AML-193 (cell line): Measurements from ENCODE around the gene CDH3.

Source experiments
- DNase-seq, 2 experiments: peaks; one replicate each; lab custom pipeline; 2025; lab: John Stamatoyannopoulos, UW

CDH3 gene

DNA sequence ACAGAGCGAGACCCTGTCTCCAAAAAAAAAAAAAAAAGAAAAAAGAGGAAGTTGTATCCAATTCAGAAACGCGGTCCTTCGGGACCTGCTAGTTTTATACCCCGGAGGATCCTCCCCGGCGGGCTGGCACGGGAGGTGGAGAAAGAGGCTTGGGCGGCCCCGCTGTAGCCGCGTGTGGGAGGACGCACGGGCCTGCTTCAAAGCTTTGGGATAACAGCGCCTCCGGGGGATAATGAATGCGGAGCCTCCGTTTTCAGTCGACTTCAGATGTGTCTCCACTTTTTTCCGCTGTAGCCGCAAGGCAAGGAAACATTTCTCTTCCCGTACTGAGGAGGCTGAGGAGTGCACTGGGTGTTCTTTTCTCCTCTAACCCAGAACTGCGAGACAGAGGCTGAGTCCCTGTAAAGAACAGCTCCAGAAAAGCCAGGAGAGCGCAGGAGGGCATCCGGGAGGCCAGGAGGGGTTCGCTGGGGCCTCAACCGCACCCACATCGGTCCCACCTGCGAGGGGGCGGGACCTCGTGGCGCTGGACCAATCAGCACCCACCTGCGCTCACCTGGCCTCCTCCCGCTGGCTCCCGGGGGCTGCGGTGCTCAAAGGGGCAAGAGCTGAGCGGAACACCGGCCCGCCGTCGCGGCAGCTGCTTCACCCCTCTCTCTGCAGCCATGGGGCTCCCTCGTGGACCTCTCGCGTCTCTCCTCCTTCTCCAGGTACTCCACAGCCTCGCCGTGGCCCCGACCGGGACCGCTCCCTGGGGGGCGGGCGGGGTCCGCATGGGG, at the start of gene CDH3:
Gene CDH3, plus strand, starts transcription at position 596 of the 779 bp plus-strand sequence. Its CDS starts 70 bp downstream, at position 666.
- DNase-seq: no peak

DNA sequence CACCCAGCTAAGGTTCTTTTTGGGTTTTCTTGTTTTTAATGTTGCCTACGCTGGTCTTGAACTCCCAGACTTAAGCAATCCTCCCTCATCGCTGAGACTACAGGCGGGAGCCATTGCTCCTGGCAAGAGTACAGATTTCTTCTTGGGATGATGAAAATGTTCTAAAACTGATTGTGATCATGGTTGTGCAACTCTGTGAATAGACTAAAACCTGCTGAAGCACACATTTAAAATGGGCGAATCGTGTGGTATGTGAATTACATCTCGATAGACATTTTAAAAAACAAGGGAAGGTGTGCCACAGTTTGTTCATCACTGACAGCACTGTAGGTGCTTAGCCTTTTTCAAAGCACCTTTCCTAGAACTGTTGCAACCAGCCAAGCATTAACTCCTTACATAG, 48.8 kb upstream of the CDH3 start:
- DNase-seq: no peak

DNA sequence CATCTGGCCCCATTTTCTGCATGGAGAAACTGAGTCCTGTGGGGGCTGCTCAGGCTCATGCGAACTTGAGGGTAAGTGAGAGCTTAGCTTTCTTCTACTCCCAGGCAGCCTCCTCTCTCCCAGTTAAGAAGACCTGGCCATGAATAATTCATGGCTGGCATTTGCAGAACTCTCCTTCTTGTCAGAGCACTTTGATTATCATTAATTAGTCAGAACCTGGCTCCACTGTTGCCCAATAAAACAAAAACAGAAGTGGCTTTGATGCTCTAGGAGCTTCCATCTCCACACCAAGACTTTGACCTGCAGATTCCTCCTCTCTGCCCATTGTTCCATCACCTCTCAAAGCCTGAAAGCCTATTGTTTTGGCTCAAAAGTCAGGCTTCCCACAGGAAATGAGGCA, 45.5 kb upstream of the CDH3 start:
- DNase-seq: no peak

DNA sequence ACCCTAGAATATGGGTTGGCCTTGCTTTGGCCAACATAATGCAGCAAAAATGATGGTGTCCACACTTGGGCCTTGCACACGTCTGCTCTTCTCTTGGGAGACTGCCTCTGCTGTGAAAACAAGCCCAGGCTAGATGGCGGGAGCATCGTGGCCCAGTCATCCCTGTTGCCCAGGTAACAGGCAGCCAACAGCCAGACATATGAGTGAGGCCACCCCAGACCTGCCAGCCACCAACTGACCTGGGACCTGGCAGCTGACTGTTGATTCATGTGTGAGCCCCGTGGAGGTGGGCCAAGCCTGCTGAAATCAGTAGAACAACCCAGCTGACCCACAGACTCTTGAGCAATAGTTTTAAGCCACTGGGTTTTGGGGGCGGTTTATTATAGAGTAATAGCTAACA, 39.4 kb upstream of the CDH3 start:
- no peak for DNase-seq

DNA sequence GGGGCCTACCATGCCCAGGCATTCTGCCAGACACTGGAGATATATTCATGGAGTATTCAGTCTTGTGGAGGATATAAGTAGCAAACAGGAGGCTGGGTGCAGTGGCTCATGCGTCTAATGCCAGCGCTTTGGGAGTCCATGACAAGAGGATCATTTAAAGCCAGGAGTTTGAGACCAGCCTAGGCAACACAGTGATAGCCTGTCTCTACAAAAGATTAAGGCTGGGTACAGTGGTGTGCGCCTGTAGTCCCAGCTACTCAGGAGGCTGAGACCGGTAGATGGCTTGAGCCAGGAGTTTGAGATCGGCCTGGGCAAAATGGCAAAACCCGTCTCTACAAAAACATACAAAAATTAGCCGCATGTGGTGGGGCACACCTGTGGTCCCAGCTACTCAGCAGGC, 37.7 kb upstream of the CDH3 start:
- DNase-seq: no peak

DNA sequence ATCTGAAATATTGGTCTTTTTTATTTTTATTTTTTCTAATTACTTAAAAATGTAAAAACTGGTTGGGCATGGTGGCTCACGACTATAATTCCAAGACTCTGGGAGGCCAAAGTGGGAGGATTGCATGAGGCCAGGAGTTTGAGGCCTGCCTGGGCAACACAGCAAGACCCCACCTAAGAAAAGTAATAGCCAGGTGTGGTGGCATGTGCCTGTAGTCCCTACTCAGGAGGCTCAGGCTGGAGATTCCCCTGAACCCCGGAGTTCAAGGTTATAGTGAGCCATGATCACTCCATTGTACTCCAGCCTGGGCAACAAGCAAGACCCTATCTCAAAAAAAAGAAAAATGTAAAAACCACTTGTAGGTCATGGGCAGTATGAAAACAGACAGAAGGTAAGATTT, 36.8 kb upstream of the CDH3 start:
- no peak for DNase-seq

DNA sequence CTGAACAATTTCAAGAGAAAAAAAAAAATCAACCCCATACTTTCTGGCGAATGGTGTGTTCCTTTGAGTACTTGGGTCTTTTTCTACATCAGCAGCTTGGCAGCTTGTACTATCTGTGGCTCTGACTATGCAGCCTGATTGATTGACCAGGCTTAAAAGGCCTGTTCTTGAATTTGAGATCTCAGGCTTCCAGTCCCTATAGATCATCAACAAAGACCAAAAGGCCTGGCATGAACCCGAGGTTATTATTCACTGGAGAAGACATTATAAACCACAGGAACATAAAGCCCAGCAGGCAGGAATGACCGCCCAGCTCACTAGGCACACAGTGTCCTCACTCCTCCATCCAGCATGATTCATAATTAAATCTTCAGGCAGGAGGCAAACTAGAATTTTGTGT, 32.1 kb upstream of the CDH3 start:
- no peak for DNase-seq

DNA sequence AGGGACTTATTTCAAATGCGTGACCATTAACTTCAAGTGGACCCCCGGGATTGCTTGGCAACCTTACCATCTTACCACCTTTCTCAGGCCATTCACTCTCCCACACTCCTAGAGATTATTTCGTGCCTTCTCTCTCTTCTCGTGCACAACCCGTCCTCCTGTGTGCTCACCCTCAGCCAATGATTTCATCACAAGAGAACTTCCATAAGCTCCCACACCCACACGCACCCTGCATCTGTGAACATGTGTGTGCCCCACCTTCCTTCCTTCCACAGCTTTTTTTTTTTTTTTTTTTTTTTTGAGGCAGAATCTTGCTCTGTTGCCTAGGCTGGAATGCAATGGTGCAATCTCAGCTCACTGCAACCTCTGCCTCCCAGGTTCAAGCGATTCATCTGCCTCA, 27.4 kb upstream of the CDH3 start:
- no peak for DNase-seq

DNA sequence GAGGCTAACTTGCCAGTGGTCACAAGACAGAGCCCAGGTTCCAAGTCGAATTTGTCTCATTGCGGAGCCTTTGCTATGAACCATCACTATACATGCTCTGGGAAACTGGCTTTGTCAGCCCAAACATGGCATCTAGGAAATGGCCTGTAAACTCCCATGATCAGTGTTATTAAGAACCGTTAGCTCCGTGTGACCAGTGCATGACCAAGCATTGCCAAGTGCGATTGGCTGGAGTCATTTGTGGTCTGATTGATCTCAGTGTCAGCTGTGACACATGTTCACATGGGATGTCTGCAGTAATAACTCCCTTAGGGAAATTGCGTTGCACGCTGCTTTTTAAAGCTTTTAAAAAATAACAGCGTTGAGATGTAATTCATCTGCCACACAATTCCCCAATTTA, 18.6 kb upstream of the CDH3 start:
- no peak for DNase-seq

DNA sequence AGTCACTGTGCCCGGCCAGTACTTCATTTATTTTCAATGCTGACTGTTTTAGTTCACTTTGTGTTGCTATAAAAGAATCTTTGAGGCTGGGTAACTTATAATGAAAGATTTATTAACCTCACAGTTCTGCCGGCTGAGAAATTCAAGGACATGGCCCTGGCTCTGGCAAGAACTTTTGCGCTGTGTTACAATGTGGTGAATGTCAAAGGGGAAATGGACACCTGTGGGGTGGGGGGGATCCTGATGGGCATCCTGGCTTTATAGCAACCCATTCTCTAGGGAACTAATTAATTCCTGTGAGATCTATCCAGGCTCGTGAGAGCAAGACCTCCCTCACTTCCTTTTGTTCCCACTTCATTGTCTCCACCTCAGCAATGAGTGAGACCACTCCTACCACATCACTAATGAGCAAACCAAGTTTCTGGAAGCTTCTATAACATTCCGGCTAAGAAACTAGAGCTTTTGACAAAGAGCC, 17.1 kb upstream of the CDH3 start:
- no peak for DNase-seq

DNA sequence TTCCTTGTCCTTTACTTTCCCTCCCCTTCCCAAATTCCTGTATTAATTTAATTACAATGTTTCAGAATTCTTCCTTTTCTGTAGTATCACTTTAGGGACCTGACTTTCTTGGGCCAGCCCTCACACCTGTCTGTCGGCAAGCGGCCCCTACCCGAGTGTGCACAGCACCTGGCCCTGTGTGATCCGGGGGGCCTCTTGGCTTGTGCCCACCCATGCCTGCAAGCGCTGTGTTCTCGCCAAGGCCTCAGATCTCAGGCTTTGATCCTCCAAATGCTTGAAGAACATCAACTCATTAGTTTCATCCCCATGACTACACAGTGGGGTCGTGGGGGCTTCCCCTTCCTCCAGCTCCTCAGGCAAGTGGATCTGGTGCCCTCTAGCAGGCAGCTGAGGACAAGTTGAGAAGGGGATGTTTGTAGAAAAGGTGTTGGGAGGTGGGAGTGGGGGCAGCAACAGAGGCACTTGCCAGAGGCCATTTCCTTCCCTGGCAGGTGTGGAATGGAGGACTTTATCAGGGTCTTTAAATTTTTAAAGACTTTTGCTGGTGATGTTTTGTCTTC, 15.7 kb upstream of the CDH3 start:
- DNase-seq: no peak

DNA sequence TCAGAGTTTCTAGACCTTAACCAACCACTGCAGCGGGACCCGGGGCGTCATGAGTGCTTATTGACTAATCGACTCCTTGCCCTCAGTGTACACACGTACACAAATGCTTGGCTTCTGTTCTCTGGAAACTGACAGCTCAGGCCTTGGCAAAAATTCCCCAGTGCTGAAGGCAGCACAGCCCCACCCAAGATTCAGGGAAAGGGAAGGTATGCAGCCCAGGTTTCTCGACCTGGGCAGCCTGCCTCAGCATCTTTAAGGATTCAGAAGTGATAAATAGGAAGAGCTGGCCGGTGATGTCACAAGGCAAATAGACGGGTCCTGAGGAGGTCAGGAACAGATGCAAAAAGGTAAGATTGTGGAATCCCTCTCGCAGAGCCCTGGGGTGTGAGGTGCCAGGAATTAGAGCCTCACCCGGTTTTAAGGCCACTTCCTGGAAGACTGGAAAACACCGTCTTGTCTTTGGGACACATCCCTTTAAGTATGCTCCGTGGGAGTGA, 9.0 kb upstream of the CDH3 start:
- no peak for DNase-seq

DNA sequence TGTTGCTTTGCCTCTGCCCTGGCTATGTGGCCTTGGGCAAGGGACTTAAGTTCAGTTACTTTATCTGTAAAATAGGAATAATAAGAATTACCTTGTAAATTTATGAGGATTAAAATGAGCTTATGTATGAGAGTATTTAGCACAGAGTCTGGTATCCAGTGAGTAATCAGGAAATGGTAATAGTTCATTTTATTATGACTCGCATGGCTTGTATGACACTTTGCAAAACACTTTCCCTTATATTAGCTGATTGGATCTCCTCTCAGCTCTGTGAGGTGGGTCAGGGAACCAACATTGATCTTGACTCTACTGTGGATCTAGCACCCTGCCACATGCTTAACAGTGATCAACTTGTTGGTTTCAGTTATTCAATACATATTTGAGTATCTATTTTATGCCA, 8.3 kb upstream of the CDH3 start:
- DNase-seq: no peak

DNA sequence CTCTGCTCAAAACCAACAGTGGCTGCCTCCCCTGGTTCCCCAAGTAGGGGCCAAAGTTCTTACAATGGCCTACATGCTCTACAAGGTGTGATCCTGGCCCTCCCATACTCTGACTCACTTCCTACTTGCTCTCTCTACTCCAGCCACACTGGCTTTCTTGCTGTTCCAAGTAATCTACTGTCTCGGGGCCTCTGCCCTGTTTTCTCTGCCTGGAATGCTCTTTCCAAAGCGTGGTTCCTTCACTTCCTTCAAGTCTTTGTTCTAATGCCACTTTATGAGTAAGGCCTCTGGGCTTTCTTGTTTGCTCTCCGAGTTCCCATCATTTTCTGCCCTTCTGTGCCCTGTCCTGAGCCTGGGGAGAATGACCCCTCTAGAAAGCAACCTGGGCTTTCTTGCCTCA, 4.1 kb upstream of the CDH3 start:
- no peak for DNase-seq

DNA sequence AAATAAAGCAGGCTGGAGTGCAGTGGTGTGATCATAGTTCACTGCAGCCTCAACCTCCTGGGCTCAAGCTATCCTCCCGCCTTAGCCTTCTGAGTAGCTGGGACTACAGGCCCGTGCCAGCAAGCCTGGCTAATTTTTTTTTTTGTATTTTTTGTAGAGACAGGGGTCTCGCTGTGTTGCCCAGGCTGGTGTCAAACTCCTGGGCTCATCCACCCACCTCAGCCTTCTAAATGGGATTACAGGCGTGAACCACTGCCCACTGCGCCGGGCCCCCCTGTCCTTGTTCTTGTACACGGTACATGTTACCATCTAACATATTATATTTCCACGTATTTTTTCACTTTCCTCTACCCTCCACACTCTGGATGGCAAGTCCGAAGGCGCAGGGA, 3.1 kb upstream of the CDH3 start:
- DNase-seq: no peak

DNA sequence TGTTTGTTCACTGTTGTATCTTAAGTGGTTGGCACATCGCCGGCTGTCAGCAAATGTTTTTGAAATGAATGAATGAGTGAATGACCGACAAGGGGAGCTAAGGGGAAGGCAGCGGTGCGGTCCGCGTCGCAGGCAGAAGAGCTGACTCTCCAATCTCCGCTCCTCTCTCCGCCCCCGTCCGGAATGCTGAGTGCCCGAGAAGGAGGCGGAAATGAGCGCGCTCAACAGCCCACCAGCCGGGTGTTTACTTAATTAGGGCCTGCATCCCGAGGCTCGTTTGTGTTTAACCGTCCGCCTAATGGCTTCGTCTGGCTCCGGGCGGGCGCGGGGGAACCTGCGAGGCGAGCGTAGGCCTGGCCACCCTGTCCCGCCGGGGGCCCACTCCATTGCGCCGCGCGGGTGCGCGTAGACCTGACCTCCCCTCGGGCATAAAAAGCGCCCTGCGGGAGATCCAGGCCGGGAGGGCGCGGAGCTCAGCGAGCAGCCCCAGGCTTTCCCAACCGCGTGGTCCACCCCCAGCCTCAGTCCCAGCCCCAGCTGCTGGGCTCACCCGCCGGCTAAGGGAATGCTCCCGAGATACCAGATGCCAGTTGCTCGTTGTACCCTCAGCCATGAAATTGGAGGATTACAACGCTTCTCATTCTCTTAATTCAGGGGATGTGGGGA, 2.5 kb upstream of the CDH3 start:
- no peak for DNase-seq

DNA sequence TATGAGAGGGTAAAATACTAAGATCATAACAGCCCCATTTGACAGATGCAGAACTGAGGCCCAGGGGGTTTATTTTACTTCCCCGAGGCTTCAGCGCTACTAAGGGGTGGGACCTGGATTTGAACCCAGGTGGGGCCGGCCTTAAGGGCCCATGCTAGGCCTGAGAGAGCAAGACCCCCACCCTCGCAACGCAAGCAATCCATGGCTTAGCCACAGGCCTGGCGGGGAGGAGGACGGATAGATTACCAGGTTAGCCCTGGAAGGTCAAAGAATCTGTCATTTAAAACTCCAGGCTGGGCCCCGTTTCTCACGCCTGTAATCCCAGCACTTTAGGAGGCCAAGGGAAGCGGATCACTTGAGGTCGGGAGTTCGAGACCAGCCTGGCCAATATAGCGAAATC, 1.9 kb upstream of the CDH3 start:
- DNase-seq: no peak

DNA sequence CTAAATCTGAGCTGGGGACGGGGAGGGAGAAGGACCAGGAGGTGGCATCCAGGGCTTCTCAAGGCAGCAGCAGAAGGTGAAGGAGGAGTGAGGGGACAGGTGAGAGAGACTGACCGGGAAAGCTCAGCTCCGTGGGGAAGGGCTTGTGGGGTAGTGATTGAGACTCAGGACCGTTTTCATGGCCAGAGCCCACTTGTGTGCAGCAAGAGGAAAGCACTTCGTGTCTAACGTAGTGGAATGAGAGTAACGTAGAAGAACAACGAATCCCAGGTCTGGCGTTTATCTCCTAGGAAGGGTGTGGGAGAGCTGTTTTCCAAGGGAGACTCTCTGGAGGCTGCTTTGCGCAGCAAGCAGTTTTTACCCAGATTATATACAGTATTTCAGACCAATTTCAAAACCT, 1.3 kb upstream of the CDH3 start:
- DNase-seq: no peak

DNA sequence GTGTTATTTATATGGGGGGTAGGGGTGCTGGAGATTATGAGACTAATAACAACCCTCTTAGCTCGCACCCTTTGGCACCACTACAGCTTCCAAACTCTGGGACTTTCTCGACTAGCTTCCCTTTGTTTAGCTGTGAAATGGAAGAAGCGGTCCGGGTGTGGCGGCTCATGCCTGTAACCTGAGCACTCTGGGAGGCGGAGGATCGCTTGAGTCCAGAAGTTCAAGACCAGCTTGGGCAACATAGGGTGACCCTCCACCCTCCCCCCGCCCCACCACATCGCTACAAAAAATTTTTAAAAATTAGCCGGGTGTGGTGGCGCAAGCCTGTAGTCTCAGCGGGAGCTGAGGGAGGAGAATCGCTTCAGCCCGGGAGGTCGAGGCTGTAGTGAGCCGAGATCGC, 814 bp upstream of the CDH3 start:
- no peak for DNase-seq

DNA sequence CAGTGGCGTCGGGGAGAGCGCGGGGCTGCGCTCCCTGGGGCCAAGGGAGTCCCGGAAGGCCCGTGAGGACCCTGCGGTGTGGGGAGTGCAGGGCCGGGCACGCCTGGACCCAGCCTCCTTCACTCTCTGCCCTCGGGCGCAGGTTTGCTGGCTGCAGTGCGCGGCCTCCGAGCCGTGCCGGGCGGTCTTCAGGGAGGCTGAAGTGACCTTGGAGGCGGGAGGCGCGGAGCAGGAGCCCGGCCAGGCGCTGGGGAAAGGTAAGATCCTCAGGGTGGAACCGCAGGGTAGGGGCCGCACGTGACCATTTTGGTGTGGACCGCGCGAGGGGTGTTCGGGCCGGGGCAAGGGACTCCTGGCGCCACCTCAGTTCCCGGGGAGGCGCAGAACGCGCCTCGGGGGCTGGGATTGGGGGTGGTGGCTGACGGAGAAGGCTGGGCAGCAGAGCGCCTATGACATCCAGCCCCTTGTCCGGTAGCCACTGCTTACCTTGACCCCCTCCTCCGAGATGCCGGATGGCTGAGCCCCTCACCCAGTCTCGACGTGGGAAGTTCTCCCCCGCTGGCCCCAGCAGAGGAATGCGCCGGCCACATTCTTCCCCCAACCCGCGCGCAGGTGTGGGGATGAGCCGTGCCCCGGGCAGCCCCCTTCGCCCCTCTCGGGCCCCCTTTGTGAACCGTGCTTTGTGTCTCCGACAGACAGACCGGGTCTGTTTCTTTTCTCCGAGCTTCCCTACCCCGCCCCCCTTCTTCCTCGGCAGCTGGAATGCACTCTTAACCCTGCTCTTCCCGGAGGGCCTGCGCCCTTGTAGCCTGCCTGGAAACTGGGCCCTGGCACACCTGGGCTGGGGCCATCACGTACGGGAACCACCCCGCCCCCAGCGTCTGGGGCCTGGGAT, 631 bp downstream of the CDH3 start:
- no peak for DNase-seq

DNA sequence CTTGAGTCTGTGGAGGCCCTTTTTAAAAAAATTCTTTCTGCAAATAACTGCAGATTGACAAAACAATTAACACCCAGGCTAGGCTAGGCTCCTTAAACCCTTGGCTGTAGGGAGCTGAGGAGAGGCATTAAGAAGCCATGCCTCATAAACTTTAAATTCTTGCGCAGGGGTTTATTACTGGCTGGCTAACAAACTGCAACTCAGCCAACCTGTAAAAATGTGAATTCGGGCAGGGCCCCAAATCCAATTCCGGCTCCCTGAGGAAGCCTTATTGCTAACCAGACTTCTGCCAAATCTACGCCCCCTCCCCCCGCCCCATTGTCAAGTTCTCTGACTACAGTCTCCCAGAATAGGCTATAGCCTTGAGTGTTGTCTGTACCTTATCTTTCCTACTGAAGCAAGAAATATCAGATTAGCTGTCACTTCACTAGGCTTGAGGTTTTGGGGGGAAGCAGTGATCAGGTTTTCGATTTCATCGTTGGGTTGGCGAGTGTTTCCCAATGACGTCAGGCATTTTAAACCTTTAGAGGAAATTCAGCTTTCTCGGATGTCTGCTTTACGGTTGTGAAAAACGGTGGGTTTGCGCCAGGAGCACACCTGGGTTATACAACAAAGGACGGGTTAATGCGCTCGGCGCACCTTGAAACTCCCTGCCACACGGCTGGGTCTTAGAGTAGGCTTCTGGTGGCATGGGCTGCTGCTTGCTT, 2.0 kb downstream of the CDH3 start:
- DNase-seq: no peak

DNA sequence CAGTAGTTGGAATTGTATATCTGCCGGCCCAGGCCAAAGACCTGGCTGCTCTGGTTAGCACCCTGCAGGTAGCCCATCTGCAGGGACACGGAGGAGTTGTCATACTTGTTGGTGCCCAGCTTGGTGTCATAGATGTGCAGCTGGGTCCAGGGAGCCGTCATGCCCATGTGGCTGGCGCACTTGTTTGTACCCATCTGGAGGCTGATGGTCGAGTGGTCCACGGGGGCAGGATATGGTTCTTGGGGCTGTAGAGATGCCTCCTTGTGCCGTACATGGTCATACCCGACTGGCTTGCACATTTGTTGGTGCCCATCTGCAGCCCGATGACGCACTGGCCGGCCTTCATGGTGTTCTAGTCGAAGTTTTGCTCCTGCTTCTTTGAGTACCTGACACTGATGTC, 6.0 kb downstream of the CDH3 start:
- no peak for DNase-seq
